Stimulated activated CD4-positive, alpha-beta T cell treated with anti-CD3 and anti-CD28 coated beads, Interleukin-15, amount 100 ng/mL, for 48 hours (primary cell): ENCODE data around the gene CDH3.

Experiments
- DNase-seq, 2 donors: peaks; one replicate each; pipeline ENCODE4 v3.0.0-alpha.2; 2020; ENCODE audit warnings: low read depth in 2 of 2

Gene CDH3

DNA sequence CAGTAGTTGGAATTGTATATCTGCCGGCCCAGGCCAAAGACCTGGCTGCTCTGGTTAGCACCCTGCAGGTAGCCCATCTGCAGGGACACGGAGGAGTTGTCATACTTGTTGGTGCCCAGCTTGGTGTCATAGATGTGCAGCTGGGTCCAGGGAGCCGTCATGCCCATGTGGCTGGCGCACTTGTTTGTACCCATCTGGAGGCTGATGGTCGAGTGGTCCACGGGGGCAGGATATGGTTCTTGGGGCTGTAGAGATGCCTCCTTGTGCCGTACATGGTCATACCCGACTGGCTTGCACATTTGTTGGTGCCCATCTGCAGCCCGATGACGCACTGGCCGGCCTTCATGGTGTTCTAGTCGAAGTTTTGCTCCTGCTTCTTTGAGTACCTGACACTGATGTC lies 6.0 kb downstream of the CDH3 start:
- DNase-seq = no peak

DNA sequence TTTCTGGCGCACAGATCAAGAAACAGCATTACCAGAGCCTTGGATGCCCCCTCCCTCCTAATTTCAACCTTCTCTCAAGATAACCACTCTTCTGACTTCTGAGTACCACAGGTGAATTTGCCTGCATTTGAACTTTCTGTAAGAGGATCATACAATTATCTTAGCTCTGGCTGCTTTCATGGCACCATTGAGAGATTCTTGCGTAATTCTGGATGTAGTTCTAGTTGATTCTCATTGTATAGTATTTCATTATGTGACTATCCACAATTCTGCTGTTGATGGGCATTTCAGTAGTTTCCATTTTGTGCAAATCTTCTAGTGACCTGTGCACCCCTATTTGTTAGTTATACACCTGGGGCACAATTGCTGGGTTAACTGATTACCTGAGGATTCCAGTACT lies 7.5 kb downstream of the CDH3 start:
- no peak for DNase-seq

DNA sequence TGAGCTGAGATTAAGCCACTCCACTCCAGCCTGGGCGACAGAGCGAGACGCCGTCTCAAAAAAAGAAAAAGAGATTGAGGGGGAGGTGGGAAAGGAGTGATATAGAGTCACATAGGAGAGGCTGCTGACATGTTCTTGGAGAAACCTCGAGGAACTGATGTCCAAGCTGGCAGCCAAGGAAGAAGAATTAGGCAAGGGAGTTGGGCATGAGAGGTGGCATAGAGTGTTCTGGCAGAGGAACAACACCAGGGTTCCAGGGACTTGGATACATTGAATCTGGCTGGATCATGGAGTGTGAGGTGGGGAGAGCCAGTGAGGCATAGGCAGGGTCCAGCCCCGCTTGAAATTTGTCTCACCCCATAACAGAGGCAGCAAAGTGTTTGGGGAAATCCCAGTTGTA lies 10.7 kb downstream of the CDH3 start:
- no peak for DNase-seq

DNA sequence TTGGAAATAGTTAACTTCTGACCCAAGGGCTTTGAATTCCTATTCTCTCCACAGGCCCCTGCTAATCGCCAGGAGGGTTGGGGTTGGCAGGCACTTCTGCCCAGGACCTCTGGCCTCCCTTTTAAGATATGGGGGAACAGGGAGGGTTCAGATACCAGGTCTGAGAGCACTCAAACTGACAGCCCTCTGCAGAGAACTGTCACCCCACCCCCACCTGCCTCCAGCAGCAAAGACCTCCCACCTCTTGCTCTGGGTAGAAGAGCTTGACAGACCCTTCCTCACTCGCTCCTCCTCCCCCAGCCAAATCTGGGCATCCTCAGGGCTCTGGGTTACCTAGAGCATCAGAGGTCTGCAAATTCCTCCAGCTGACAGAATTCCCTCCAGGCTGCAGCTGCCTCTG lies 11.6 kb downstream of the CDH3 start:
- DNase-seq = no peak

DNA sequence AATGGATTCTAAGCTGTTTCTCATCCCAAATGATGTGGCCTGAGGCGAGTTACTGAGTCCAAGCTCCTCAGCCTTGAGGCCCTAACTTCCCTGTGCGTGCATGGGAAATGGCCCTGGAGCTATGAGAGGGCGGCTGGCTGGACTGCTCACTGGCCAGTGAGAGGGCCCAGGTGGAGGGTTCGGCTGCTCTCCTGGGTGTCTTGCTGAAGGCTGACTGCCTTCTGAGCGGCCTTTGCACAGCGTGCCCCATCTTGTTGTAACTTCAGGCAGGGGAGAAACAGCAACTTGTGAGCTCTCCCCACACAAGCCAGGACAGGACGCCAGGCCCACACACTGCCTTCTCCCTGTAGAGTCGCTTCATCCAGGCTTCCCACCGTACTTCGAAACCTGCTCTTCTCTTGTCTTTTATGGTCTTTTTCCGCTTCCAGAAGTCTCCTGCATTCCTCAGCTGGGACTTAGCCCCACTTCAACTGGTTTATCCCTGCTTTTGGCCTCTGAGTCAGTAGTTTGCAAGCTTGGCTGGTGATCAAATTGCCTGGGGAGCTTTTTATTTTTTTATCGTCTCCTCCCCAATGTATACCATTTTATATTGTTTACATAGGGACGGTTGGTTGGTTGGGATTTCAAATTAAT lies 13.3 kb downstream of the CDH3 start:
- no peak for DNase-seq

DNA sequence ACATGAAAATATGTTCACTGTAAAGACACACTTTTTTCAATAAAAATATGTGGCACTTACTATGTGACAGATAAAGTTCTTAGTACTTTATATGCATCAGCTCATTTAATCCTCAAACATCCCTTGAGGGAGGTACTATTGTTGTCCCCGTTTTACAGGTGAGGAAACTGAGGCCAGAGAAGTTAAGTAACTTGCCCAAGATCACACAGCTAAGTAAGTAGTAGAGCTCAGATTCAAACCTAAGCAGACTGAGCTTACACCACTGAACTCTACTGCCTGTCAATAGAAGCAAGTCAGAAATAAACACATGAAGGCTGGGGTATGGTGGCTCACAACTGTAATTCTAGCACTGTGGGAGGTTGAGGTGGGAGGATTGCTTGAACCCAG lies 13.9 kb downstream of the CDH3 start:
- DNase-seq = no peak

DNA sequence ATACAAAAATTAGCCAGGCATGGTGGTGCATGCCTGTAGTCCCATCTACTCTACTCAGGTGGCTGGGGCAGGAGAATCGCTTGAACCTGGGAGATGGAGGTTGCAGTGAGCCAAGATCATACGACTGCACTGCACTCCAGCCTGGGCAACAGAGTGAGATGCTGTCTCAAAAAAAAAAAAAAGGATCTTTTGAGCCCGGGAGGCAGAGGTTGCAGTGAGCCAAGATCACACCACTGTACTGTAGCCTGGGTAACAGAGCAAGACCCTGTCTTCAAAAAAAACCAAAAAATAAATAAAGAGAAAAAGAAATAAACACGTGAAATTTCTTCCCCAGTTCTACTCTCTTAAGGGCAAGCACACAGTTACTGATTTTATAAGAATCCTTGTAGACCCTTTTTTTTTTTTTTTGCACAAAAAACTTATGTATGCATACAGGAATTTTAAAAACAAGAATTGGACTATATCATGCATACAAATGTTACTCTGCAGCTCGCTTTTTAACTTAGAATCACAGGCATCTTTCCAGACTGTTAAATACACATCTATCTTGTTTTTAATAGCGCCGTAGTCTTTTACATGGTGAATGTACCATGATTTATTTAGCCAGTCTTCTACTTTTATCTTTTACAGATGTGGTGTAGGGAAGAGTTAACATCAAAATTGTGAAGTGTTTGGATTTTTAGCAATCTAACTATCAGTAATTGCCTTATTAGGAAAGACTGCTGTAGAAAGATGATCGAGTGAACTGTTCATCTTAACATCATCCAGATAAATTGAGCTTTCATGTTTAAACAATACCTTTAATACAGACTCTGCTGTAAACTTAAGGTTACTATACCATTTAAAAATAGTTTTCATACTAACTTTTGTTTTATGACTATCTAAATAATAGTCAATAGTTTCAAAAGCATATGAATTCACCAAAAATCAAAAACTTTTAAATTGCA lies 14.6 kb downstream of the CDH3 start:
- no peak for DNase-seq

DNA sequence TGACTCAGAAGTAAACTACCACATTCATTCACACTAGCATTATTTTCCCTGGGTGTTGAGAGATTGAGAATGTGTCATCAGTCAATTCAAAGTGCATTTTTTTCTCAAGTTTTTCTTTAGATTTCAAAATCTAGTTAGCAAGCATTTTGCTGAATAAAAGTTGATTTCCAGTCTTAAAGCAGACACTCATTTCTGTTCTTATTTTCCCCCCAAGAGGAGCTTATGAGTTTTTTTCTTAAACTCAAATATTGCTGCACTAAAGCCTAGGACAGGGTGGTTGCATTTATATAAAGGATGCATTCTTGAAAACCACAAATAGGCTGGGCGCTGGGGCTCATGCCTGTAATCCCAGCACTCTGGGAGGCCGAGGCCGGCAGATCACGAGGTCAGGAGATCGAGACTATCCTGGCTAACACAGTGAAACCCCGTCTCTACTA lies 15.3 kb downstream of the CDH3 start:
- DNase-seq = no peak

DNA sequence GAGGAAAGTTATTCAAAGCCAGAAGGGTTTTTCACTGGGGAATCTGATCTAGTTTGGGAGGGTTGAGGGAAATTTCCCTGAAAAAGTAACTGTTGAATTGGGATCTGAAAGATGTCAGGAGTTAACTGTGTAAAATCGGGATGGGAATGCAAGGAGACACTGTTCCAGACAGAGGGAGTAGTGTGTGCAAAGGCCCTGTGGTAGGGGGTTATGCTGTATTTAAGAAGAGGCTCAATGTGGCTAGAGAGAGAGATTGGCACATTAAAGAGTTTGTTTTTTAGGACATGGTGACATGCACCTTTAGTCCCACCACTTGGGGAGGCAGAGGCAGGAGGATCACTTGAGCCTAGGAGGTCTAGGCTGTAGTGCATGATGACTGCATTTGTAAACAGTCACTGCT lies 16.9 kb downstream of the CDH3 start:
- DNase-seq = no peak

DNA sequence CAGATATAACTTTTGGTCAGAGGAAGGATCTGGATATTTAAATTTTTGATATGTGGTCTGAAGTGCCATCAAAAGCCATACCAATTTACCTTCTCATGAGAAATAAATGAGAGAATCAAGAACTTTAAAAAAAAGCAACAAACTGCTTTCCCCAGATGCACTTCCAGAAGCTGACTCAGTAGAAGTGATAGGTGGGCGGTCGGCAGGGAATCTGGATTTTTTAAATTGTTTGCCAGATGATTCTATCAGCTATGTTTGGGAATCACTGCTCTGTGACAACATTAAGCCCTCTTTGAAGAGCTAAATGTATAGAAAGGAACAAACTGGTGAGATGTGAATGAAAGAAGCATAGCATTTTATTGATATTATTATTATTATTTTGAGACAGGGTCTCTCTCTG lies 19.2 kb downstream of the CDH3 start:
- DNase-seq = no peak

DNA sequence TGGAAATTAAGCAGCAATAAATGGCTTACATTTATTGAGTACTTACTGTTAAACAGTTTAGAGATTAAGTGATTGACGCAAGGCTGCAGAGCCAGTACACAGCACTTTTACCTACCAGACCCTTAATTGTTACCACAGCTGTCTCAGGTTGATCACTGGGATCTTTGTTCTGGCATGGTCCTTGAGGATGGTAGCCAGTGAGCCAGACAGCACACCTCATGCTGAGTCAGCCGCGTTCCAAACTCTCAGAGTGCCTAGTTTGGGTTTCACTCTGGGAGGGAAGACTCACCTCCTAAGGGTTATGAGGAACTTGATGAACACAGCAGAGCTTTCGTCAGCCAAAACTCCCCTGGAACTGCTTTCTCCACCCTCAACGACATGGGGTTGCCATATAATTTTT lies 20.4 kb downstream of the CDH3 start:
- no peak for DNase-seq

DNA sequence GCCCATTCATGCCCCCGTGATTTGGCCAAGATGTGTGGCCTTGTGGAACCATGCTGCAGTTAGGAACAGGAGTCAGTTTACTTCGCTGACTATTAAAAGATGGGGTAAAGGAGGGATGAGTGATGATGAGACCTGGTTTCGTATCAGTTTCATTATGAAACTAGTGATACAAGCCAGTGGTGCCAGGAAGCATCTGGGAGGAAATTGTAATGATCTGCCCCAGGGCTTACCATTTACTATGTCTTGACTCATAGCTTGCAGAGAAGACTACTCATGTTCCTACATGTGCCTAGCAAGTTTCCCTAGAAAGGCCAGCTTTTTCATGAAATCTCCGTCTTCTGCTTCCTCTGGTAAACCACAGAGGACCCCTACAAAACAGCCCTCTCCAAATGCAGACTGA lies 23.2 kb downstream of the CDH3 start:
- DNase-seq = peak; percentile 30 to 48

DNA sequence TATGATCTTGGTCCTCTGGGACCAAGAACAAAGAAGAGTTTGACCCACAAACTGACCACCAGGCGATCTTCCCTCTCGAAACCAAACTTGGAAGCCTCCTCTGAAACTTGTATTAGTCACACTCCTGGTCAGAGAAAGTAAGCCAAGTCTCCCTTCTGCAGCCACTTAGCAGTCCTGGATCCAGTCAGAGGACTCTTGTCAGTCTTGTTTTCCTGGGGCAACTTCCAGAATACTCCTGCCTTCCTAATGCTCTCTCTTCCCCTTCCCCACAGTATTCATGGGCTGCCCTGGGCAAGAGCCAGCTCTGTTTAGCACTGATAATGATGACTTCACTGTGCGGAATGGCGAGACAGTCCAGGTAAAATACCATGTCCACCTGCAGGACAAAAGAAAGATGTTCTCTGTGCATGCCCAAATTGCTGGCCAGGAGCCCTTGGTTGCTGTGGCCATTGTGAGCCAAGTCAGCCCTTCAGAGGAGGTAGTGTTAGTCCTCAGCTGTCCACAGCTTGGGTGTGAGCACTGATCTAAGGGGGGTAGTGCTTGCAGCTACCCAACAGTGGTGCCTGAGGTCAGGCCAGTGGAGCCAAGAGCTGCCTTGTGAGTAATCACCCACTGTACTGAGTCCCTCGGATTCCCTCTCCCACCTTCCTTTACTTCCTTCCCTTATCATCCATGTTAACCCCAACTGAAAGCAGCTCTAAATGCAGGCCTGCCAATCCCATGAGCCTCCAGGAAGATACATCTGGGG lies 31.2 kb downstream of the CDH3 start:
- no peak for DNase-seq

DNA sequence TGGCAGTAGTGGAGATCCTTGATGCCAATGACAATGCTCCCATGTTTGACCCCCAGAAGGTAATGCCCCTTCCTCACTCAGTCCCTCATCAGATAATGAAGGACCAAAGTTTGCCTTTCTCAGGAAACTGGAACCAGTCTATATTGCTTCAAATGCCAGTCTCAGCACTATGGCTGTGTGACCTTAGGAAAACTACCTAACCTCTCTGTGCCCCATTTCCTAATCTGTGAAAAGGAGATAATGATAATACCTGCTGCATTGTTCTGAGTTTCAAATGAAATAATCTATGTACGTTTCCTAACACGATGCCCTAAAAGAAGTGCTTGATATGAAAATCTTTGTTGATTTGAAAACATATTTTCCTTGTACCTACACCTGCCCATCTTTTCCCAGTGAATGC lies 35.9 kb downstream of the CDH3 start:
- DNase-seq = no peak

DNA sequence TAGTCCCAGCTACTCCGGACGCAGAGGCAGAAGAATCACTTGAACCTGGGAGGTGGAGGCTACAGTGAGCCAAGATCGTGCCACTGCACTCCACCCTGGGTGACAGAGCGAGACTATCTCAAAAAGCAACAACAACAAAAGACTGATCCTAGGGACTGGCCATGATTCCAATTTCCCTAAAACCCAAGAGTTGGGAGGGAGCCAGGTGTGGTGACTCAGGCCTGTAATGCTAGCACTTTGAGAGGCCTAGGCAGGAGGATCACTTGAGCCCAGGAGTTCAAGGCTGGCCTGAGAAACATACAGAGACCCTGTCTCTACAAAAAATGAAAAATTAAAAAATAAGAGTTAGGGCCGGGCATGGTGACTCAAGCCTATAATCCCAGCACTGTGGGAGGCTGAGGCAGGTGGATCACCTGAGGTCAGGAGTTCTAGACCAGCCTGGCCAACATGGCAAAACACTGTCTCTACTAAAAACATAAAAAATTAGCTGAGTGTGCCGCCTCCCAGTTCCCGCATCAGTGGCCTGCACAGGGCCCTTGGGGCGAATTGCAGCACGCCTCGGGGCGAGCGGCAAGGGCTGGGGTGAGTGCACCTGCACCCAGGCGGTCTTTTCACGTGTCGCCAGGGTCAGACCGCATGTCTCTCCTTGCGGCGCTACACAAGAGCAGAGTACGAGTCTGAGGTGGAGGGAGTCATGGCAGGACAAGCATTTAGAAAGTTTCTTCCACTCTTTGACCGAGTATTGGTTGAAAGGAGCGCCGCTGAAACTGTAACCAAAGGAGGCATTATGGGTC lies 40.8 kb downstream of the CDH3 start:
- DNase-seq = no peak

DNA sequence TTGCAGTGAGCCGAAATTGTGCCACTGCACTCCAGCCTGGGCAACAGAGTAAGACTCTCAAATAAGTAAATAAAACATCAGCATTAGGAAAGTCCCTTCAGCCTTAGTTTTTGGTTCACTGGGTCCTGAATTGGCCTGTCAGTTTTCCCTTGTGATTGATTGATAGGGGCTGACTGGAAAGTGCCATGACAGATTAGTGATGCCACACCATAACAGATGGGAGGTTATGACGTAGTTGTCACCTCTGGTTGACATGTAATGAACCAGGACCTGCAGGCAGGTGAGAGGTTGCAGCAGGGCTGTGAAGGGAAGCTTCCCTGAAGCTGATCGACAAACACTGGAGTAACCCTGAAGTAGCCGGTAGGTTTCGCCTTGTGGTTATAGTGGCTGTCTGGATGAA lies 41.8 kb downstream of the CDH3 start:
- DNase-seq = no peak

DNA sequence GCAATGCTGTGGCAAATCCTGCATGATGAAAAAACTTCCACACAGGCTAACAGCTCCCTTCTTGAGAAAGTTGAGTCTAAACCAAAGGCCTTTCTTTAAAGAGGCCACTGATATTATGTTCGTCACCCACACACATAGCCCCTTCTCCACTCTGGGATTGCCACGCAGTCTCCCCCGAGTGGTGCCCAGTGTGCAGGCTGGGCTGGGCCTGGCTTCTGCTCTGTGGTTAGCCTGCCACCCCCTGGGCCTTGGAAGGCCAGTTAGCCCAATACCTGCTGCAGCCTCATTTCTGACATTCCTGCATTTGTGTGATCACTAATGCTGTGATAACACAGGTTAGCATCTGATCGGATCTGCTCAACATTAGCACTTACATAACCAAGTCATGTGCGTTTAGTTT lies 44.8 kb downstream of the CDH3 start:
- DNase-seq = no peak

DNA sequence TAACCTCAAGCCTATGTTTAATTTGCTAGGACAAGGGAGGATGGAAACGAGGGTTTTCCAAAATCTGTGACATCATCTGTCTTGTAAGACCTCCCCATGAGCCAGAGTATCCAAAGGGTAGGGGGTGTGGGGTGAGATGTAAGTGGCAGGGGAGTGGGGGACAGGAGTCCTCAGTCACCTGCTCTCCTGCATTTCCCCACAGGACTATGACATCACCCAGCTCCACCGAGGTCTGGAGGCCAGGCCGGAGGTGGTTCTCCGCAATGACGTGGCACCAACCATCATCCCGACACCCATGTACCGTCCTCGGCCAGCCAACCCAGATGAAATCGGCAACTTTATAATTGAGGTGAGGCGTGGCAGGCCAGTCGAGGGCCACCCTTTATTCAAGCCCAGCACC lies 50.5 kb downstream of the CDH3 start:
- DNase-seq = no peak

DNA sequence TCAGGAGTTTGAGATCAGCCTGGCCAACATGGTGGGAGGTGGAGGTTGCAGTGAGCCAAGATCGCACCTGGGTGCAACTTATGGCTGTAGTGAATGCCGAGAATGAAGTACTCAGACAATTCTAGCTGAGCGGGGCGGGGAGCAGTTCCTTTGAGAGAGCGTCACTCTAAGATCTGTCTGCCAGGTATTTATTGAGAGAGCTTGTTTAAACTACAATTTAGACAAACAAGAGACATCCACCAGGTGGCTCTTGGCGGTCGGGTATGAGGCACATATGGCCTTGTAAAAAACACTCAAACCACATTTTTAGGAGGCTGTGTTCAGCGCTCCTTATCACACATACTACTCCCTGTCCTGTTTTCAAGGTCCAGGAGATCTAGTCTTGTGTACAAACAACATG lies 51.4 kb downstream of the CDH3 start:
- DNase-seq = no peak

DNA sequence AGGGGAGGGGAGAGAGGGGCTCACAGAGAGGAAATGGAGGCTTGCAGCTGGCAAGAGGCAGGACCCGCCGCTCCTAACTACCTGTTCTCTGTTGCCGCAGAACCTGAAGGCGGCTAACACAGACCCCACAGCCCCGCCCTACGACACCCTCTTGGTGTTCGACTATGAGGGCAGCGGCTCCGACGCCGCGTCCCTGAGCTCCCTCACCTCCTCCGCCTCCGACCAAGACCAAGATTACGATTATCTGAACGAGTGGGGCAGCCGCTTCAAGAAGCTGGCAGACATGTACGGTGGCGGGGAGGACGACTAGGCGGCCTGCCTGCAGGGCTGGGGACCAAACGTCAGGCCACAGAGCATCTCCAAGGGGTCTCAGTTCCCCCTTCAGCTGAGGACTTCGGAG lies 53.0 kb downstream of the CDH3 start:
- no peak for DNase-seq

DNA sequence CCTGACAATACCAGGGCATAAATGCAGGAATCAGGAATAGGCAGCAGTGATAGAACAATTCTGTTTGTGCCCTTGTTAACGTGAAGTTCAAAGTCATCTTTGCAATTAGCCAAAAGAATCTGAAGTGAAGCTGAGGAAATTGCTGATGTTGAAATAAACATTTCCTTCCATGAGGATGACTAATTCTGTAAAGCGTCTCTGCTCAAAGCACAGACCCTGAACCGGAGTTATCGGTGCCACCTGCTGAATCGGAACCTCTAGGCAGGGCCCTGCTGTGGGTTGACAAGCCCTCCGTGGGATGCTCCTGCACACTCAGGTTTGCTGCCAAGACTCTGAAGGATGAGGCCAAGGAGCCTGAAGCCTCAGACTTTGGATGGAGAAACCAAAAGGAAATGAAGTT lies 55.0 kb downstream of the CDH3 start:
- DNase-seq = no peak

DNA sequence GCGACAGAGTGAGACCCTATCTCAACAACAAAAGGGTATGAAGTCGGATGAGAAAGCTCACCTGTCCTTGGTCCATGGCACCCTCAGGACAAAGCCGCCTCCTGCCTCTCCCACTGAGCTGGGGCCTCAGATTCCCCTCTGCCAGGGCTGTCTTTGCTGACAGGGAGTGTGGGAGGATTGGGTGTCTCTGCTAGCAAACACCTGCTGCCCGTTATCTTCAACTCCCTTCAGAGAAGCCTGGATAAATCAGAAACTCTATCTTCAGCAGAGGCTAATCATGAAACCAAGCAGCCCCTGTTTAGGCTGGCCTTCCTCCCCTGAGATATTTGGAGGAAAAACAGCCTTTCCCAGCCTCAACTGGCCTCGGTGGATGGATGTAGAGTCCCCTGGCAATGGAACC lies 55.7 kb downstream of the CDH3 start:
- DNase-seq = no peak
